ENCODE results near the gene AOPEP.

Gene AOPEP

GRCh38 chr9:94979904-94980507, 253.5 kb downstream of the AOPEP start:
- H3K4me1 ChIP-seq (ENCODE audit: insufficient read depth, low read length): peaks cover 14% of the 10 kb centered on the region; the same call in 1 of the 2 replicates
- no peaks in the 10 kb centered on the region for H3K36me3 ChIP-seq (ENCODE audit: insufficient read depth, low read depth, low read length)
- H3K4me3 ChIP-seq (ENCODE audit: low read length): no peak overlapping the region
- H3K27ac ChIP-seq (ENCODE audit: low read length): no peak overlapping the region
- H3K27me3 ChIP-seq (ENCODE audit: insufficient read depth, low read length): no peaks in the 10 kb centered on the region
- no peaks in the 10 kb centered on the region for H3K9me3 ChIP-seq (ENCODE audit: insufficient read depth, low read depth, low read length)
- H3K9ac ChIP-seq (ENCODE audit: low read depth, low read length): no peak overlapping the region

GRCh38 chr9:94980947-94981722, 254.6 kb downstream of the AOPEP start:
- Histone ChIP-seq H3K36me3 (ENCODE audit: insufficient read depth, low read depth, low read length) (no peaks in the 10 kb centered on the region), H3K9ac (ENCODE audit: low read depth, low read length) (no peak overlapping the region), H3K9me3 (ENCODE audit: insufficient read depth, low read depth, low read length) (no peaks in the 10 kb centered on the region), H3K4me3 (ENCODE audit: low read length) (no peak overlapping the region), H3K4me1 (ENCODE audit: insufficient read depth, low read length) (peaks cover 14% of the 10 kb centered on the region; the same call in 1 of the 2 replicates), H3K27ac (ENCODE audit: low read length) (no peak overlapping the region), H3K27me3 (ENCODE audit: insufficient read depth, low read length) (no peaks in the 10 kb centered on the region)

- no peak overlapping the region for H3K4me3 ChIP-seq (ENCODE audit: low read length)
Observed at GRCh38 chr9:94981723-94982090, 255.2 kb downstream of the AOPEP start.

GRCh38 chr9:94982211-94982610, 255.7 kb downstream of the AOPEP start:
- Histone ChIP-seq H3K27ac (ENCODE audit: low read length) (no peak overlapping the region), H3K27me3 (ENCODE audit: insufficient read depth, low read length) (no peaks in the 10 kb centered on the region), H3K4me3 (ENCODE audit: low read length) (no peak overlapping the region), H3K9me3 (ENCODE audit: insufficient read depth, low read depth, low read length) (no peaks in the 10 kb centered on the region), H3K9ac (ENCODE audit: low read depth, low read length) (no peak overlapping the region), H3K36me3 (ENCODE audit: insufficient read depth, low read depth, low read length) (no peaks in the 10 kb centered on the region), H3K4me1 (ENCODE audit: insufficient read depth, low read length) (peaks cover 14% of the 10 kb centered on the region; the same call in 1 of the 2 replicates)

More at GRCh38 chr9:94981723-94982090, 255.2 kb downstream of the AOPEP start:
- H3K9me3 ChIP-seq (ENCODE audit: insufficient read depth, low read depth, low read length): no peaks in the 10 kb centered on the region
- H3K36me3 ChIP-seq (ENCODE audit: insufficient read depth, low read depth, low read length): no peaks in the 10 kb centered on the region
- H3K27ac ChIP-seq (ENCODE audit: low read length): no peak overlapping the region
- H3K27me3 ChIP-seq (ENCODE audit: insufficient read depth, low read length): no peaks in the 10 kb centered on the region
- no peak overlapping the region for H3K9ac ChIP-seq (ENCODE audit: low read depth, low read length)
- peaks cover 14% of the 10 kb centered on the region; the same call in 1 of the 2 replicates for H3K4me1 ChIP-seq (ENCODE audit: insufficient read depth, low read length)

DNA sequence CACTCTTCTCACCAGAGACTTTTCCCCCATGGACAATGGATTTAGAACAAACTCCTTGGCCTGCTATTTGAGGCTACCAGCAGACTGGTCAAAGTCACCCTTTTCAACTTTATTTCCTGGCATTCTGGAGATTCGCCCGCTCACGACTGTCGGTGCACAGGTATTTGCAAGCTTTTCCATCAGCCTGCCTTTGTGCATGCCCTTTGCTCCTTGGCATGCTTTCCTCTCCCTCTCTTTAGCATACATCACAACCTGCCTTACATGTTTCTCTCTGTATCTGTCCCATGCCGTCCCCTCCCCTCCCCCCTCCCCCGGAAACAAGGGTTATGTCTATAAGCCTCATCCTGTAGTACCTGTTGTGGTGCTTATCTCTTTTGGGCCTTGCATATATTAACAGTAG, 257.1 kb downstream of the AOPEP start:
- Histone ChIP-seq H3K36me3 (ENCODE audit: insufficient read depth, low read depth, low read length) (no peaks in the 10 kb centered on the region), H3K4me3 (ENCODE audit: low read length) (no peak overlapping the region), H3K27ac (ENCODE audit: low read length) (no peak overlapping the region), H3K9ac (ENCODE audit: low read depth, low read length) (no peak overlapping the region), H3K27me3 (ENCODE audit: insufficient read depth, low read length) (no peaks in the 10 kb centered on the region), H3K9me3 (ENCODE audit: insufficient read depth, low read depth, low read length) (no peaks in the 10 kb centered on the region), H3K4me1 (ENCODE audit: insufficient read depth, low read length) (peaks cover 14% of the 10 kb centered on the region; the same call in 1 of the 2 replicates)

DNA sequence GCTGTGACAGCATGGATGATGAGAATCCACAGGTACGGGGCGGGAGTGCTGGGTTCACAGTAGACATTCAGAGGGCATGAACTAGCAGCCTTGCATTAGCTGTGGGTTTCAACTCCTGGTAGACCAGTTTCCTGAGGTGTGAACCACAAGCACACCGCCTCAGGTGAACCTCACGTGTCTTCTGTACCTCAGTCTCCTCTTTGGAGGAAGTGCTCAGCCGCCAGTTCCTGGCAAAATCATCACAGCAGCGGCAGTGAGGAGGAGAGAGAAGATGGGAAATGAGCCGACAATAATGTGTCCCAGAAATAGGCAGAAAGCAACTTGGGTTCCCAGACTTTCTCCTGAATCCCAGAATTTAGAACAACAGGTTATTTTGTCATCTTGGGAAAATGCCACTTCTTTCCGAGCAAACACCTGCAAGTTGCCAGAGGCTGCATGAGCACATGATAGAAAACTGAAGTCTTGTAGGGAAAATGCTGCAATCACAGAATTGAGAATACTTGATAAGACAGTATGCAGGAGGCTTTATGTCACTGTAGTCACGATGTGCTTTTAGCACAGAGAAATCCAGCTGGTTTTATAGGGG, 258.5 kb downstream of the AOPEP start:
- Histone ChIP-seq H3K9me3 (ENCODE audit: insufficient read depth, low read depth, low read length) (no peaks in the 10 kb centered on the region), H3K27ac (ENCODE audit: low read length) (no peak overlapping the region), H3K4me3 (ENCODE audit: low read length) (no peak overlapping the region), H3K9ac (ENCODE audit: low read depth, low read length) (no peak overlapping the region), H3K27me3 (ENCODE audit: insufficient read depth, low read length) (no peaks in the 10 kb centered on the region), H3K4me1 (ENCODE audit: insufficient read depth, low read length) (peaks cover 14% of the 10 kb centered on the region; the same call in 1 of the 2 replicates), H3K36me3 (ENCODE audit: insufficient read depth, low read depth, low read length) (no peaks in the 10 kb centered on the region)

GRCh38 chr9:94985649-94986048, 259.1 kb downstream of the AOPEP start:
- Histone ChIP-seq H3K36me3 (ENCODE audit: insufficient read depth, low read depth, low read length) (no peaks in the 10 kb centered on the region), H3K27ac (ENCODE audit: low read length) (no peak overlapping the region), H3K4me3 (ENCODE audit: low read length) (no peak overlapping the region), H3K27me3 (ENCODE audit: insufficient read depth, low read length) (no peaks in the 10 kb centered on the region), H3K9me3 (ENCODE audit: insufficient read depth, low read depth, low read length) (no peaks in the 10 kb centered on the region), H3K9ac (ENCODE audit: low read depth, low read length) (no peak overlapping the region), H3K4me1 (ENCODE audit: insufficient read depth, low read length) (peaks cover 10% of the 10 kb centered on the region; the same call in 1 of the 2 replicates)

GRCh38 chr9:94987731-94988130, 261.2 kb downstream of the AOPEP start:
- Histone ChIP-seq H3K27ac (ENCODE audit: low read length) (no peak overlapping the region), H3K4me1 (ENCODE audit: insufficient read depth, low read length) (no peaks in the 10 kb centered on the region), H3K4me3 (ENCODE audit: low read length) (no peak overlapping the region)

GRCh38 chr9:94990897-94991561, 264.5 kb downstream of the AOPEP start:
- Histone ChIP-seq H3K27me3 (ENCODE audit: insufficient read depth, low read length) (no peaks in the 10 kb centered on the region), H3K9me3 (ENCODE audit: insufficient read depth, low read depth, low read length) (no peaks in the 10 kb centered on the region), H3K27ac (ENCODE audit: low read length) (no peak overlapping the region), H3K4me3 (ENCODE audit: low read length) (no peak overlapping the region), H3K4me1 (ENCODE audit: insufficient read depth, low read length) (peaks cover 9% of the 10 kb centered on the region), H3K36me3 (ENCODE audit: insufficient read depth, low read depth, low read length) (no peaks in the 10 kb centered on the region), H3K9ac (ENCODE audit: low read depth, low read length) (no peak overlapping the region)

More at GRCh38 chr9:94987731-94988130, 261.2 kb downstream of the AOPEP start:
- no peaks in the 10 kb centered on the region for H3K36me3 ChIP-seq (ENCODE audit: insufficient read depth, low read depth, low read length)
- no peak overlapping the region for H3K9ac ChIP-seq (ENCODE audit: low read depth, low read length)
- H3K9me3 ChIP-seq (ENCODE audit: insufficient read depth, low read depth, low read length): no peaks in the 10 kb centered on the region
- H3K27me3 ChIP-seq (ENCODE audit: insufficient read depth, low read length): no peaks in the 10 kb centered on the region

DNA sequence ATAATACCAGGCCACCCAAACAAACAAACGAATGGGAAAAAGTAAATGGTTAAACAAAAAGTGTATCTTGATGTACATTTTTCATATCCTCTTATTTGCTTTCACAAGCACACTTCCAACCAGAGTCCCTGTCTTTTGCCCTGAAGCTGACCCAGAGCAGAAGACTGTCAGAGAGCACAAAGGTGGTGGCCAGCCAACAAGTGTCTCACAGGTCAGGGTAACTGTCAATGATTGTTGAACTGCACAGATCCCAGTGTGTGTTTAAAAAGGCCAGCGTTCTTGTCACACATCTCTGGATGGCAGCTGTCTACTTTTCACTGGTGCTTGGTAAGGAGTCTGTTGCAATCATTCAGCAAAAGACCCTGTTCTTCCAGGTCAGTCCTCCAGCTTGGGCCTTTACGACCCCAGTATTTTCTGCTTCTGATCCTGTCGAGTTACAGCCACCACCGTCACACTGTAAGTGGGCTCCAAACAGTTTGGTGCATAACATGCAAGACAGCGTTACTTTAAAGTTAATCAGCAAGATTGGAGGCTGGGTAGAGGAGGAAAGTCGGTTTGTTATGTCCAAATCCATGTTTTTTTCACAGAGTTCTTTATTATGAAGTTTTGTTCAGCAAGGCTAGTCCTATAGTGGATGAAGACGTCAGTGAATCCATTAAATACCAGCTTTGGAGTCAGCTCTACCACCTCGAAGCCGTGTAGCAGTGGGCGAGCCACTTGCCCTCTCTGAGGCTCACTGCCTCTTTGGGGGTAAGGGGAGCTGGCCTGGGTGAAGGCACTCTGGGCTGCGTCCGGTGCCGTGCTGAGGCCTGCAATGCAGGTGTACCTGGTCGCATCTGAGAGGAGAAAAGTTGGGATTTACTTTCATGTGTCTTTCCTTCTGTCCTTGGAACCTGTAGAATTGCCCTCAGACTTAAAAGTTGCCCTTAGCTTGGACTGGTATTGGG, 265.7 kb downstream of the AOPEP start:
- no peak overlapping the region for H3K27ac ChIP-seq (ENCODE audit: low read length)

More for the DNA sequence above, 265.7 kb downstream of the AOPEP start:
- Histone ChIP-seq H3K9ac (ENCODE audit: low read depth, low read length) (no peak overlapping the region), H3K4me1 (ENCODE audit: insufficient read depth, low read length) (peaks cover 13% of the 10 kb centered on the region), H3K4me3 (ENCODE audit: low read length) (no peak overlapping the region), H3K36me3 (ENCODE audit: insufficient read depth, low read depth, low read length) (no peaks in the 10 kb centered on the region), H3K27me3 (ENCODE audit: insufficient read depth, low read length) (no peaks in the 10 kb centered on the region), H3K9me3 (ENCODE audit: insufficient read depth, low read depth, low read length) (no peaks in the 10 kb centered on the region)

All from iPS-20b (cell line).